IMR-90 (cell line): Measurements from ENCODE around the gene PGD. TPM values are rescaled to one million over a fixed set of nuclear protein-coding genes. Genes with fewer than 3 reads are reported as not detected.

Experiments
- ATAC-seq: fragments of 200-7000 bp; cut with Tn5 transposase; 2 replicates; pipeline ENCODE4 v1.9.1; 2020; ENCODE audit warnings: low read depth, mild to moderate bottlenecking, moderate library complexity
- BruUV-seq: library from RNA; stranded (reverse); fragments of 400-500 nt; replicated peaks from 2 replicates; lab custom pipeline; 2021; lab: Mats Ljungman, UMichigan
- CTCF ChIA-PET: fragments of 300-600 bp; formaldehyde crosslinking; extraction: SDS; loops from one replicate; lab custom pipeline; 2021; ENCODE audit warnings: antibody characterized with exemption; lab: Yijun Ruan, JAX
- POLR2A ChIA-PET: fragments of 300-600 bp; sonication (Branson Sonifier 250); formaldehyde crosslinking; loops from one replicate; lab custom pipeline; 2022; ENCODE audit warnings: antibody characterized with exemption; ENCODE audit not compliant: unreplicated experiment; lab: Charles Lee
- DNase-seq: peaks from one replicate; pipeline ENCODE4 v3.0.0; 2013
- H2AFZ ChIP-seq: replicated peaks from 2 replicates; pipeline ENCODE3; 2013; ENCODE audit warnings: low read length, mild to moderate bottlenecking; ENCODE audit not compliant: poor library complexity
- H2AK5ac ChIP-seq: 2 replicates; pipeline ENCODE4 v1.6.1; 2013; ENCODE audit warnings: low read depth, low read length, inconsistent platforms
- H2AK9ac ChIP-seq: replicated peaks from 2 replicates; pipeline ENCODE3; 2013; ENCODE audit warnings: mild to moderate bottlenecking, low read depth, low read length, moderate library complexity; ENCODE audit not compliant: poor library complexity
- H2BK120ac ChIP-seq: 2 replicates; pipeline ENCODE4 v1.6.1; 2013; ENCODE audit warnings: low read depth, low read length, inconsistent platforms
- H2BK15ac ChIP-seq: 3 replicates; pipeline ENCODE4 v1.6.1; 2013; ENCODE audit warnings: low read depth, low read length, inconsistent platforms
- H2BK20ac ChIP-seq: 2 replicates; pipeline ENCODE4 v1.6.1; 2013; ENCODE audit warnings: low read depth, mild to moderate bottlenecking, inconsistent platforms, low read length, moderate library complexity
- H2BK5ac ChIP-seq: 2 replicates; pipeline ENCODE4 v1.6.1; 2013; ENCODE audit warnings: mild to moderate bottlenecking, low read depth, low read length, inconsistent platforms; ENCODE audit not compliant: poor library complexity, severe bottlenecking
- H3K14ac ChIP-seq: replicated peaks from 2 replicates; pipeline ENCODE4 v1.6.1; 2013; ENCODE audit warnings: low read depth, low read length, inconsistent platforms
- H3K18ac ChIP-seq: 2 replicates; pipeline ENCODE4 v1.6.1; 2013; ENCODE audit warnings: low read depth, low read length, control low read depth
- H3K23ac ChIP-seq: 2 replicates; pipeline ENCODE4 v1.6.1; 2013; ENCODE audit warnings: low read depth, low read length, inconsistent platforms
- H3K27ac ChIP-seq: 2 replicates; pipeline ENCODE4 v1.5.1; 2013; ENCODE audit warnings: mild to moderate bottlenecking, control low read depth, low read length; ENCODE audit not compliant: insufficient read depth
- H3K27me3 ChIP-seq: 2 replicates; pipeline ENCODE4 v1.6.1; 2013; ENCODE audit warnings: low read length; ENCODE audit not compliant: control insufficient read depth, insufficient read depth
- H3K36me3 ChIP-seq: 2 replicates; pipeline ENCODE4 v1.6.1; 2013; ENCODE audit warnings: low read length, mixed read lengths; ENCODE audit not compliant: control insufficient read depth, insufficient read depth
- H3K4ac ChIP-seq: 2 replicates; pipeline ENCODE4 v1.6.1; 2013; ENCODE audit warnings: low read depth, low read length, inconsistent platforms
- H3K4me1 ChIP-seq: 2 replicates; pipeline ENCODE4 v1.6.1; 2013; ENCODE audit warnings: low read length, mixed read lengths; ENCODE audit not compliant: control insufficient read depth, insufficient read depth
- H3K4me2 ChIP-seq: 2 replicates; pipeline ENCODE4 v1.6.1; 2013; ENCODE audit warnings: low read depth, mild to moderate bottlenecking, control low read depth, low read length, moderate library complexity
- H3K4me3 ChIP-seq: 2 replicates; pipeline ENCODE4 v1.5.1; 2013; ENCODE audit warnings: low read depth, mild to moderate bottlenecking, control low read depth, low read length, moderate library complexity; ENCODE audit not compliant: insufficient read depth
- H3K56ac ChIP-seq: 2 replicates; pipeline ENCODE4 v1.6.1; 2013; ENCODE audit warnings: low read length, inconsistent platforms; ENCODE audit not compliant: insufficient read depth; ENCODE audit errors: extremely low read depth
- H3K79me1 ChIP-seq, 2 experiments: 2 replicates each; pipeline ENCODE4 v1.6.1; 2013; ENCODE audit warnings: low read length in 2 of 2, inconsistent platforms in 1 of 2, low read depth in 1 of 2
- H3K9ac ChIP-seq: 2 replicates; pipeline ENCODE4 v1.6.1; 2013; ENCODE audit warnings: low read depth, low read length, control low read depth
- H3K9me1 ChIP-seq: 2 replicates; pipeline ENCODE4 v1.6.1; 2013; ENCODE audit warnings: low read length, inconsistent platforms; ENCODE audit not compliant: insufficient read depth
- H3K9me3 ChIP-seq: 2 replicates; pipeline ENCODE4 v1.6.1; 2013; ENCODE audit warnings: low read length; ENCODE audit not compliant: control insufficient read depth, insufficient read depth
- H4K20me1 ChIP-seq: 2 replicates; pipeline ENCODE4 v1.6.1; 2013; ENCODE audit warnings: low read length, inconsistent platforms; ENCODE audit not compliant: insufficient read depth
- H4K5ac ChIP-seq: 2 replicates; pipeline ENCODE4 v1.6.1; 2013; ENCODE audit warnings: mild to moderate bottlenecking, low read depth, low read length, control low read depth
- H4K8ac ChIP-seq, 2 experiments: 2 replicates each; pipeline ENCODE4 v1.6.1; 2013; ENCODE audit warnings: low read depth in 2 of 2, low read length in 2 of 2, control low read depth in 1 of 2, inconsistent platforms in 1 of 2
- H4K91ac ChIP-seq: 2 replicates; pipeline ENCODE4 v1.6.1; 2013; ENCODE audit warnings: low read depth, low read length, inconsistent platforms; ENCODE audit not compliant: insufficient read depth
- BHLHE40 ChIP-seq: fragments of 150-350 bp; IDR thresholded peaks from 2 replicates; pipeline ENCODE4 v1.6.1; 2016; ENCODE audit warnings: mild to moderate bottlenecking, low read depth, low read length
- CEBPB ChIP-seq: IDR thresholded peaks from 2 replicates; pipeline ENCODE4 v1.6.1; 2012; ENCODE audit warnings: low read depth, low read length, improper control_type of control experiment
- CHD1 ChIP-seq: IDR thresholded peaks from 2 replicates; pipeline ENCODE4 v1.6.1; 2012; ENCODE audit warnings: low read depth, low read length, improper control_type of control experiment
- FOS ChIP-seq: fragments of 150-350 bp; IDR thresholded peaks from 2 replicates; pipeline ENCODE4 v1.6.1; 2016; ENCODE audit warnings: low read depth, low read length
- MAFK ChIP-seq: IDR thresholded peaks from 2 replicates; pipeline ENCODE4 v1.6.1; 2012; ENCODE audit warnings: low read depth, low read length, improper control_type of control experiment
- MAZ ChIP-seq: IDR thresholded peaks from 2 replicates; pipeline ENCODE4 v1.6.1; 2012; ENCODE audit warnings: low read depth, mild to moderate bottlenecking, low read length, improper control_type of control experiment, moderate library complexity, borderline replicate concordance
- MXI1 ChIP-seq: IDR thresholded peaks from 2 replicates; pipeline ENCODE4 v1.6.1; 2012; ENCODE audit warnings: low read depth, mild to moderate bottlenecking, low read length, moderate library complexity, borderline replicate concordance
- NFE2L2 ChIP-seq: fragments of 150-350 bp; IDR thresholded peaks from 2 replicates; pipeline ENCODE4 v1.6.1; 2016; ENCODE audit warnings: low read depth, mild to moderate bottlenecking, low read length
- POLR2A ChIP-seq: IDR thresholded peaks from 2 replicates; pipeline ENCODE4 v1.6.1; 2012; ENCODE audit warnings: mild to moderate bottlenecking, low read depth, low read length
- RAD21 ChIP-seq: IDR thresholded peaks from 2 replicates; pipeline ENCODE4 v1.6.1; 2012; ENCODE audit warnings: low read length, improper control_type of control experiment
- RCOR1 ChIP-seq: IDR thresholded peaks from 2 replicates; pipeline ENCODE4 v1.6.1; 2012; ENCODE audit warnings: mild to moderate bottlenecking, low read length, improper control_type of control experiment; ENCODE audit not compliant: insufficient replicate concordance
- RFX5 ChIP-seq: IDR thresholded peaks from 2 replicates; pipeline ENCODE4 v1.8.0; 2012; ENCODE audit warnings: low read depth, mild to moderate bottlenecking, low read length, moderate library complexity
- SMC3 ChIP-seq: fragments of 150-350 bp; IDR thresholded peaks from 2 replicates; pipeline ENCODE4 v1.6.1; 2016; ENCODE audit warnings: low read depth, mild to moderate bottlenecking, antibody characterized with exemption, low read length, moderate library complexity
- WGBS, 2 experiments: methylation state at CpG; one replicate each; pipeline versions ENCODE4 v1.1.5 to v1.1.7; 2013; ENCODE audit warnings: missing lambda C conversion rate in 2 of 2; ENCODE audit not compliant: insufficient read length in 1 of 2; ENCODE audit errors: extremely low coverage in 2 of 2; 5-methylcytosine and 5-hydroxymethylcytosine counted together
- dilution Hi-C: fragments of 300-500 bp; cut with HindIII; formaldehyde crosslinking; loops from one replicate; pipeline ENCODE4 v1.14.3; 2018; ENCODE audit warnings: low sequenced_read_pairs; ENCODE audit not compliant: unreplicated experiment
- in situ Hi-C: fragments of 300-500 bp; cut with MboI; formaldehyde crosslinking; loops from 3 replicates; pipeline ENCODE4 v1.14.3; 2019; ENCODE audit warnings: low sequenced_read_pairs, inconsistent platforms, mixed read lengths
- intact Hi-C: fragments of 100-400 bp; cut with micrococcal nuclease; formaldehyde crosslinking; loops from 2 replicates; pipeline ENCODE4 v1.10.0; 2022
- polyA plus RNA-seq, 3 experiments: library from polyadenylated mRNA; depleted of rRNA; stranded (reverse); fragments of >200 nt; gene quantifications; 2 replicates each; pipeline ENCODE4 v1.2.3, GENCODE V29; 2012; ENCODE audit warnings: low replicate concordance in 1 of 3
- total RNA-seq: library from RNA; depleted of rRNA; stranded (reverse); fragments of >200 nt; gene quantifications from 2 replicates; pipeline ENCODE4 v1.2.3, GENCODE V29; 2012
- TF ChIP-seq, protein P1 (sequence below): fragments of 150-350 bp; IDR thresholded peaks from 2 replicates; pipeline ENCODE4 v1.6.1; 2017; ENCODE audit warnings: mild to moderate bottlenecking, antibody characterized with exemption, low read length, low read depth
- TF ChIP-seq, protein P2 (sequence below): conservative IDR thresholded peaks from 2 replicates; pipeline ENCODE4 v1.5.1; 2012; ENCODE audit warnings: mild to moderate bottlenecking, low read depth, low read length, improper control_type of control experiment
- TF ChIP-seq, protein P3 (sequence below): fragments of 150-350 bp; IDR thresholded peaks from 2 replicates; pipeline ENCODE4 v1.6.1; 2016; ENCODE audit warnings: low read depth, mild to moderate bottlenecking, low read length, moderate library complexity, borderline replicate concordance

The PGD gene
- total and polyA plus RNA-seq, 2 of the 4 experiments (the other 2 are of a cell fraction) = 118 to 216 TPM

DNA sequence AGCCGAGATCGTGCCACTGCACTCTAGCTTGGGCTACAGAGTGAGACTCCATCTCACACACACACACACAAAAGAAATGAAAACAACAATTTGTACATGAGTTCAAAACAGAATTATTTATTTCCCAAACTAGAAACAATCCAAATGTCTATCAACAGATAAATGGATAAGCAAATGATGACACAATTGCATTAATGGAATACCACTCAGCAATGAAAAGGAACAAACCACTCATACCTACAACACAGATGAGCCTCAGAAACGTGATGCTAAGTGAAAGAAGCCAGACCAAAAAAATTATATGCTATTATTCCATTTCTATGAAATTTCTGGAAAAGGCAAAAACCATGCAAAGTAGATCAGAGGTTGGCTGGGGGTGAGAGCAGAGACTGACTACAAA is 2.0 kb upstream of the PGD start:
- no peak overlapping the region for H3K18ac ChIP-seq
- peaks cover 15% of the 10 kb centered on the region; the same call in 1 of the 2 replicates for H4K20me1 ChIP-seq
- no peak overlapping the region for H2AK9ac ChIP-seq
- H3K9me3 ChIP-seq = no peaks in the 10 kb centered on the region
- H2AK5ac ChIP-seq = no peak overlapping the region
- no peak overlapping the region for H2BK120ac ChIP-seq
- no TSS peak for BruUV-seq
- TF ChIP-seq MXI1 = no peak
- no peak for TF ChIP-seq CEBPB
- no peak for TF ChIP-seq RAD21
- no peak for TF ChIP-seq POLR2A
- TF ChIP-seq BHLHE40 = no peak
- TF ChIP-seq RFX5 = no peak
- no peak for TF ChIP-seq NFE2L2
- TF ChIP-seq MAFK = no peak
- no peak for TF ChIP-seq RCOR1
- no peak for TF ChIP-seq SMC3
- no peak for TF ChIP-seq FOS
- TF ChIP-seq, protein P1, sequence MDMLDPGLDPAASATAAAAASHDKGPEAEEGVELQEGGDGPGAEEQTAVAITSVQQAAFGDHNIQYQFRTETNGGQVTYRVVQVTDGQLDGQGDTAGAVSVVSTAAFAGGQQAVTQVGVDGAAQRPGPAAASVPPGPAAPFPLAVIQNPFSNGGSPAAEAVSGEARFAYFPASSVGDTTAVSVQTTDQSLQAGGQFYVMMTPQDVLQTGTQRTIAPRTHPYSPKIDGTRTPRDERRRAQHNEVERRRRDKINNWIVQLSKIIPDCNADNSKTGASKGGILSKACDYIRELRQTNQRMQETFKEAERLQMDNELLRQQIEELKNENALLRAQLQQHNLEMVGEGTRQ = no peak
- no peak for TF ChIP-seq CHD1
- TF ChIP-seq, protein P2, sequence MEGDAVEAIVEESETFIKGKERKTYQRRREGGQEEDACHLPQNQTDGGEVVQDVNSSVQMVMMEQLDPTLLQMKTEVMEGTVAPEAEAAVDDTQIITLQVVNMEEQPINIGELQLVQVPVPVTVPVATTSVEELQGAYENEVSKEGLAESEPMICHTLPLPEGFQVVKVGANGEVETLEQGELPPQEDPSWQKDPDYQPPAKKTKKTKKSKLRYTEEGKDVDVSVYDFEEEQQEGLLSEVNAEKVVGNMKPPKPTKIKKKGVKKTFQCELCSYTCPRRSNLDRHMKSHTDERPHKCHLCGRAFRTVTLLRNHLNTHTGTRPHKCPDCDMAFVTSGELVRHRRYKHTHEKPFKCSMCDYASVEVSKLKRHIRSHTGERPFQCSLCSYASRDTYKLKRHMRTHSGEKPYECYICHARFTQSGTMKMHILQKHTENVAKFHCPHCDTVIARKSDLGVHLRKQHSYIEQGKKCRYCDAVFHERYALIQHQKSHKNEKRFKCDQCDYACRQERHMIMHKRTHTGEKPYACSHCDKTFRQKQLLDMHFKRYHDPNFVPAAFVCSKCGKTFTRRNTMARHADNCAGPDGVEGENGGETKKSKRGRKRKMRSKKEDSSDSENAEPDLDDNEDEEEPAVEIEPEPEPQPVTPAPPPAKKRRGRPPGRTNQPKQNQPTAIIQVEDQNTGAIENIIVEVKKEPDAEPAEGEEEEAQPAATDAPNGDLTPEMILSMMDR = no peak
- TF ChIP-seq, protein P3, sequence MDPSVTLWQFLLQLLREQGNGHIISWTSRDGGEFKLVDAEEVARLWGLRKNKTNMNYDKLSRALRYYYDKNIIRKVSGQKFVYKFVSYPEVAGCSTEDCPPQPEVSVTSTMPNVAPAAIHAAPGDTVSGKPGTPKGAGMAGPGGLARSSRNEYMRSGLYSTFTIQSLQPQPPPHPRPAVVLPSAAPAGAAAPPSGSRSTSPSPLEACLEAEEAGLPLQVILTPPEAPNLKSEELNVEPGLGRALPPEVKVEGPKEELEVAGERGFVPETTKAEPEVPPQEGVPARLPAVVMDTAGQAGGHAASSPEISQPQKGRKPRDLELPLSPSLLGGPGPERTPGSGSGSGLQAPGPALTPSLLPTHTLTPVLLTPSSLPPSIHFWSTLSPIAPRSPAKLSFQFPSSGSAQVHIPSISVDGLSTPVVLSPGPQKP = no peak
- TF ChIP-seq MAZ = no peak
- no peak overlapping the region for H3K9ac ChIP-seq
- DNase-seq (no peak), ATAC-seq (no peak)
- H3K9me1 ChIP-seq = peaks cover 4% of the 10 kb centered on the region; the same call in 1 of the 2 replicates
- dilution Hi-C loops (no loop called here), in situ Hi-C loops (no loop called here), intact Hi-C loops (no loop called here)
- no peak overlapping the region for H3K27ac ChIP-seq
- no CpG with 5 or more reads among the region's 3 CpGs for WGBS, 2 experiments
- no peak overlapping the region for H4K5ac ChIP-seq
- no peak overlapping the region for H3K23ac ChIP-seq
- peaks cover 9 to 18% of the 10 kb centered on the region in 2 experiments for H3K79me1 ChIP-seq
- H3K14ac ChIP-seq = no peak overlapping the region
- H4K91ac ChIP-seq = no peak overlapping the region
- no peak overlapping the region for H4K8ac ChIP-seq
- no peak overlapping the region for H2BK15ac ChIP-seq
- ChIA-PET POLR2A (no interaction called here), CTCF (no interaction called here)
- H3K4me2 ChIP-seq = no peak overlapping the region
- no peak overlapping the region for H2BK20ac ChIP-seq
- peaks cover 4% of the 10 kb centered on the region for H3K4me1 ChIP-seq
- H2AFZ ChIP-seq = no peak overlapping the region
- H3K36me3 ChIP-seq = no peaks in the 10 kb centered on the region
- H3K4me3 ChIP-seq = no peak overlapping the region
- no peak overlapping the region for H3K56ac ChIP-seq
- no peaks in the 10 kb centered on the region for H3K27me3 ChIP-seq
- no peak overlapping the region for H2BK5ac ChIP-seq
- no peak overlapping the region for H3K4ac ChIP-seq
